ES-I3 (cell line): Measurements from ENCODE around the gene DOCK3.
"Not testable (repeated sequence)": the region's sequence is repeated elsewhere in the genome, so short reads cannot be mapped to it uniquely, and the experiment has no call there.

Experiments
- H3K36me3 ChIP-seq: 2 replicates; pipeline ENCODE4 v1.6.1; 2013; ENCODE audit warnings: mild to moderate bottlenecking, low read length, control low read depth, moderate library complexity; ENCODE audit not compliant: insufficient read depth
- H3K4me1 ChIP-seq: 2 replicates; pipeline ENCODE4 v1.6.1; 2013; ENCODE audit warnings: mild to moderate bottlenecking, control low read depth, low read length; ENCODE audit not compliant: insufficient read depth
- H3K9ac ChIP-seq: 2 replicates; pipeline ENCODE4 v1.6.1; 2013; ENCODE audit warnings: low read depth, mild to moderate bottlenecking, low read length, moderate library complexity
- H3K9me3 ChIP-seq: 2 replicates; pipeline ENCODE4 v1.6.1; 2013; ENCODE audit warnings: mild to moderate bottlenecking, low read length, moderate library complexity; ENCODE audit not compliant: control insufficient read depth, insufficient read depth

The DOCK3 gene

GRCh38 chr3:51257870-51258269 lies 583.1 kb downstream of the DOCK3 start:
- no peaks in the 10 kb centered on the region for H3K36me3 ChIP-seq
- no peaks in the 10 kb centered on the region for H3K9me3 ChIP-seq
- H3K9ac ChIP-seq = no peak overlapping the region
- H3K4me1 ChIP-seq = no peaks in the 10 kb centered on the region

DNA sequence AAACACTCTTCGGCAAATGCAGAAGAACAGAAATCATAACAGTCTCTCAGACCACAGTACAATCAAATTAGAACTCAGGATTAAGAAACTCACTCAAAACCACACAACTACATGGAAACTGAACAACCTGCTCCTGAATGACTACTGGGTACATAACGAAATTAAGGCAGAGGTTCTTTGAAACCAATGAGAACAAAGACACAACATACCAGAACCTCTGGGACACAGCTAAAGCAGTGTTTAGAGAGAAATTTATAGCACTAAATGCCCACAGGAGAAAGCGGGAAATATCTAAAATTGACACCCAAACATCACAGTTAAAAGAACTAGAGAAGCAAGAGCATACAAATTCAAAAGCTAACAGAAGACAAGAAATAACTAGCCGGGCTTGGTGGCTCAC lies 589.4 kb downstream of the DOCK3 start:
- not testable (repeated sequence) for H3K36me3 ChIP-seq, H3K9me3 ChIP-seq, H3K9ac ChIP-seq, H3K4me1 ChIP-seq

DNA sequence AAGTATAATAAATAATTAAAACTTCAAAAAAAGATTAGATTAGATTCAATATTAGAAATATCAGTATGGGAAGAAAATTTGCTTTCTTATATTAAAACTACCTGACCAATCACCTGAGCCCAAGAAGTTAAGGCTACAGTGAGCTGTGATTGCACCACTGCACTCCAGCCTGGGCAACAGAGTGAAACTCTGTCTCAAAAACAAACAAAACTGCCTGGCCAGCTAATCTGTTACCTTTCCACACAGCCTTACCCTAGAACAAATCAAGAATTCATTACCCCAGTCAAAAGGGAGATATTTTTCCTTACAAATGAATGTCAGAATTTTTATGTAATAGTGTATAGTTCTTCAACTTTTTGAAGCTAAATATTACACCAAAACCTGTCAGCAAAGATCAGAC lies 593.4 kb downstream of the DOCK3 start:
- no peaks in the 10 kb centered on the region for H3K9me3 ChIP-seq
- H3K36me3 ChIP-seq = no peaks in the 10 kb centered on the region
- H3K4me1 ChIP-seq = no peaks in the 10 kb centered on the region
- no peak overlapping the region for H3K9ac ChIP-seq

DNA sequence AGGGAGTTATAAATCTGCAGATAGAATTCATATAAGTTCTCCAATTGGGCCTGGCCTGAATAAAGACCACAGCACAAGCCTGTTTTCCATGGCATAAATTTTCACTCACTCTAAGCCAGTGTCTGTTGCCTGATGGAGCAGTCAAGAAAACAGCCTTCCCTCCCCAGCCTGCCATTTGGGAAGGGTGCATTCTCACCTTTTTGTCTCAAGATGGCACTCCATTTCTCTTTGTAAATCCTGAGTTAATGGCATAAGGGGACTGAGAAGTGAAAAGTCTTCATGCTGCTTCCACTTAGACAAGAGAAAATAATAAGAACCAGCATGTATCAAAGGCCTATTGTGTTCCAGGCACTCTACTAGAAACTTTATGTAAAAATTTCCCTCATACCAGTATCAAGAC lies 594.7 kb downstream of the DOCK3 start:
- Histone ChIP-seq H3K4me1 (no peaks in the 10 kb centered on the region), H3K9me3 (no peaks in the 10 kb centered on the region), H3K9ac (no peak overlapping the region), H3K36me3 (no peaks in the 10 kb centered on the region)

- no peak overlapping the region for H3K9ac ChIP-seq
- no peaks in the 10 kb centered on the region for H3K4me1 ChIP-seq
- no peaks in the 10 kb centered on the region for H3K36me3 ChIP-seq
- no peaks in the 10 kb centered on the region for H3K9me3 ChIP-seq
These were observed 595.8 kb downstream of the DOCK3 start for GRCh38 chr3:51270559-51270958.

GRCh38 chr3:51271172-51271571 lies 596.4 kb downstream of the DOCK3 start:
- Histone ChIP-seq H3K9ac (no peak overlapping the region), H3K4me1 (no peaks in the 10 kb centered on the region), H3K36me3 (peaks cover 2% of the 10 kb centered on the region; the same call in 1 of the 2 replicates), H3K9me3 (no peaks in the 10 kb centered on the region)

GRCh38 chr3:51274052-51274451 lies 599.3 kb downstream of the DOCK3 start:
- H3K4me1 ChIP-seq = no peaks in the 10 kb centered on the region
- H3K9me3 ChIP-seq = no peaks in the 10 kb centered on the region
- no peak overlapping the region for H3K9ac ChIP-seq
- peaks cover 3% of the 10 kb centered on the region; the same call in 1 of the 2 replicates for H3K36me3 ChIP-seq

GRCh38 chr3:51275111-51275805 lies 600.5 kb downstream of the DOCK3 start:
- Histone ChIP-seq H3K4me1 (no peaks in the 10 kb centered on the region), H3K9ac (no peak overlapping the region), H3K9me3 (no peaks in the 10 kb centered on the region), H3K36me3 (peaks cover 6% of the 10 kb centered on the region; the same call in 1 of the 2 replicates)

- Histone ChIP-seq H3K9me3 (no peaks in the 10 kb centered on the region), H3K36me3 (peaks cover 6% of the 10 kb centered on the region; the same call in 1 of the 2 replicates), H3K4me1 (no peaks in the 10 kb centered on the region), H3K9ac (no peak overlapping the region)
These were observed 601.3 kb downstream of the DOCK3 start for GRCh38 chr3:51276046-51276445.

DNA sequence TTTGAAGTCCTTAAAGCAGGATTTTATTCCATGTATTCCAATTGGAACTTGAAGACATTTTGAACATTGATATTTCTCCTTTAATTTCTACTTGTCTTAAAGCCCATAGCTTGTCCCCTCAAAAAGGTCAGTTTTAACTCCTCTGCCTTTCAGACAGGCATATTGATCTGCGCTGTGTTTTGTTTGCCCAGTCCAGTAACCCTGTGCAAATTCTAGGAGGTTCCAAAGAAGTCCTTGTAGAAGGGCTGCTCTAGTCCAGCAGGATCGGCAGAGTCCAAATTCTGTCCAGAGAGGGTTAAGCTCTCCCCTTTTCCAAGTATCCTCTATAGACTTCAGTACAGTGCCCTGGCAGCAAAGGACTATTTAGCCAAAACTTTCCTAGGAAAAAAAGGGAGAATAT lies 604.7 kb downstream of the DOCK3 start:
- Histone ChIP-seq H3K36me3 (peaks cover 6% of the 10 kb centered on the region; the same call in 1 of the 2 replicates), H3K4me1 (no peaks in the 10 kb centered on the region), H3K9me3 (peaks cover 5% of the 10 kb centered on the region; the same call in 1 of the 2 replicates), H3K9ac (no peak overlapping the region)

- H3K9me3 ChIP-seq = peaks cover 7% of the 10 kb centered on the region
- H3K9ac ChIP-seq = no peak overlapping the region
- no peaks in the 10 kb centered on the region for H3K4me1 ChIP-seq
- H3K36me3 ChIP-seq = peaks cover 6% of the 10 kb centered on the region; the same call in 1 of the 2 replicates
These were observed 605.4 kb downstream of the DOCK3 start for GRCh38 chr3:51280176-51280575.

GRCh38 chr3:51282931-51283330 lies 608.2 kb downstream of the DOCK3 start:
- Histone ChIP-seq H3K9ac (no peak overlapping the region), H3K4me1 (no peaks in the 10 kb centered on the region), H3K36me3 (0 out of 2 replicates have a peak, but pooled peaks cover 3% of the 10 kb centered on the region), H3K9me3 (peaks cover 10% of the 10 kb centered on the region)

GRCh38 chr3:51283421-51283820 lies 608.7 kb downstream of the DOCK3 start:
- H3K9ac ChIP-seq = no peak overlapping the region
- H3K4me1 ChIP-seq = no peaks in the 10 kb centered on the region
- 0 out of 2 replicates have a peak, but pooled peaks cover 3% of the 10 kb centered on the region for H3K36me3 ChIP-seq
- H3K9me3 ChIP-seq = peaks cover 10% of the 10 kb centered on the region

DNA sequence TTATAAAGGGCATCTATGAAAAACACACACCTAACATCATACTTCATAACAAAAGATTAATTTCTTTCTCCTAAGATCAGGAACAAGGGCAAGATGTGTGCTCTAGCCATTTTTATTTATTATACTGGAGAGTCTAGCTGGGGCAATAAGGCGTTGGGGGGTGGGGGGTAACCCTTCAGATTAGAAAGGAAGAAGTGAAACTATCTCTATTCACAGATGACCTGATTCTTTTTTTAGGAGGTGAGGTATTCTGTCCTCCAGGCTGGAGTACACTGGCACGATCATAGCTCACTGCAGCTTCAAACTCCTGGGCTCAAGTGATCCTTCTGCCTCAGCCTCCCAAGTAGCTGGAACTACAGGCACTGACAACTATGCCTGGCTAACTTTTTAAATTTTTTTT lies 620.9 kb downstream of the DOCK3 start:
- Histone ChIP-seq H3K36me3 (no peaks in the 10 kb centered on the region), H3K9me3 (peaks cover 8% of the 10 kb centered on the region), H3K9ac (no peak overlapping the region), H3K4me1 (no peaks in the 10 kb centered on the region)

DNA sequence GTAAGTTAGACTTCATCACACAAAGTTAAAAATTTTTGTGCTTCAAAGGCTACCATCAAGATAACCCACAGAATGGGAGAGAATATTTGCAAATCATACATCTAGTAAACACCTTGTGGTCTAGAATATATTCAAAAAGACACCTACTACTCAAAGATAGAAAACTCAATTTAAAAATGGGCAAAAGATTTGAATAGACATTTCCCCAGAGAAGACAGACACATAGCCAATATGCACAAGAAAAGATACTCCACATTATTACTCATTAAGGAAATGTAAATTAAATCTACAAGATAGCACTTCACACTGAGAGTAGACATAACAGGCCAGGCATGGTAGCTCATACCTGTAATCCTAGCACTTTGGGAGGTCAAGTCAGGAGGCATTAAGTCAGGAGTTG lies 622.6 kb downstream of the DOCK3 start:
- no peaks in the 10 kb centered on the region for H3K4me1 ChIP-seq
- peaks cover 2% of the 10 kb centered on the region; the same call in 1 of the 2 replicates for H3K9me3 ChIP-seq
- H3K36me3 ChIP-seq = no peaks in the 10 kb centered on the region
- H3K9ac ChIP-seq = no peak overlapping the region
